ENCODE results near the gene TRPM3. TPM values are rescaled to one million over a fixed set of nuclear protein-coding genes. Genes with fewer than 3 reads are reported as not detected.

TRPM3 gene
- total RNA-seq, 1 donor from 2014 or later: 0.25 TPM

- no peak overlapping the region for H3K27ac ChIP-seq
- H3K27me3 ChIP-seq: no peaks in the 10 kb centered on the region
- H3K9me3 ChIP-seq: no peaks in the 10 kb centered on the region
- H3K4me3 ChIP-seq: no peak overlapping the region
- intact Hi-C loops (cut with DNase I): no loop called here
- no peaks in the 10 kb centered on the region for H3K4me1 ChIP-seq
- H3K36me3 ChIP-seq: no peaks in the 10 kb centered on the region
- TF ChIP-seq POLR2AphosphoS5 (IDR thresholded peaks at IDR 0.05; ENCODE audit: insufficient read depth in 1 of 2, low read depth in 1 of 2) (no peak), CTCF (IDR thresholded peaks at IDR 0.05) (no peak), POLR2A (IDR thresholded peaks at IDR 0.05) (no peak)
- DNase-seq (ENCODE audit: extremely low spot score in 2 of 2): no peak
Measured at GRCh38 chr9:70935856-70936255, 185.6 kb downstream of the TRPM3 start.

- no peaks in the 10 kb centered on the region for H3K9me3 ChIP-seq
- no peak overlapping the region for H3K27ac ChIP-seq
- DNase-seq (ENCODE audit: extremely low spot score in 2 of 2): no peak
- intact Hi-C loops (cut with DNase I): no loop called here
- H3K27me3 ChIP-seq: no peaks in the 10 kb centered on the region
- no peaks in the 10 kb centered on the region for H3K4me1 ChIP-seq
- TF ChIP-seq POLR2AphosphoS5 (IDR thresholded peaks at IDR 0.05; ENCODE audit: insufficient read depth in 1 of 2, low read depth in 1 of 2) (no peak), CTCF (IDR thresholded peaks at IDR 0.05) (no peak), POLR2A (IDR thresholded peaks at IDR 0.05) (no peak)
- H3K36me3 ChIP-seq: no peaks in the 10 kb centered on the region
- no peak overlapping the region for H3K4me3 ChIP-seq
Measured at GRCh38 chr9:70934642-70935041, 186.8 kb downstream of the TRPM3 start.

DNA sequence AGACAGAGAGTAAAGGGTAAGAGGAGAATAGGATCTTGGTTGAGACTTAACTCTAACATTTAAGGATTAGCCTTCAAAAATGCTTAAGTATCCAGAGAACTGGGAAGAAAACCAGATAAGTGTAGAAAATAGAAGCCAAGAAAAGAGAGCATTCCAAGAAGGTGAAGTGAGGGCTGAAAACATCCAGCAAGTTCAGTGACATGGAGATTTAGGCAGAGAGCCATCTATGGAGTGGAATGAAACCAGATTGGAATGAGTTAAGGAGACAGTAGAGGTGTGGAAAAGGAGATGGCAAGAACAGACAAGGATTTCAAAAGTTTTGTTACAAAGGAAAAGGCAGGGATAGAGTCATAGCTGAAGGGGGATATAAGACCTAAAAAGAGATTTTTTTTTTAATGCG is 188.1 kb downstream of the TRPM3 start:
- Histone ChIP-seq H3K4me3 (no peak overlapping the region), H3K9me3 (no peaks in the 10 kb centered on the region), H3K36me3 (no peaks in the 10 kb centered on the region), H3K27me3 (no peaks in the 10 kb centered on the region), H3K4me1 (no peaks in the 10 kb centered on the region), H3K27ac (no peak overlapping the region)
- no peak for DNase-seq (ENCODE audit: extremely low spot score in 2 of 2)
- intact Hi-C loops (cut with DNase I): no loop called here
- no peak for TF ChIP-seq POLR2A (IDR thresholded peaks at IDR 0.05)
- TF ChIP-seq POLR2AphosphoS5 (IDR thresholded peaks at IDR 0.05; ENCODE audit: insufficient read depth in 1 of 2, low read depth in 1 of 2): no peak
- no peak for TF ChIP-seq CTCF (IDR thresholded peaks at IDR 0.05)

- Histone ChIP-seq H3K4me1 (no peaks in the 10 kb centered on the region), H3K27me3 (no peaks in the 10 kb centered on the region), H3K27ac (no peak overlapping the region), H3K36me3 (no peaks in the 10 kb centered on the region), H3K9me3 (no peaks in the 10 kb centered on the region), H3K4me3 (no peak overlapping the region)
- DNase-seq (ENCODE audit: extremely low spot score in 2 of 2): no peak
- TF ChIP-seq CTCF (IDR thresholded peaks at IDR 0.05) (no peak), POLR2AphosphoS5 (IDR thresholded peaks at IDR 0.05; ENCODE audit: insufficient read depth in 1 of 2, low read depth in 1 of 2) (no peak), POLR2A (IDR thresholded peaks at IDR 0.05) (no peak)
- intact Hi-C loops (cut with DNase I): no loop called here
Measured at GRCh38 chr9:70932097-70932496, 189.3 kb downstream of the TRPM3 start.

GRCh38 chr9:70927530-70927929 is 193.9 kb downstream of the TRPM3 start:
- H3K36me3 ChIP-seq: no peaks in the 10 kb centered on the region
- H3K27ac ChIP-seq: no peak overlapping the region
- no peak for DNase-seq (ENCODE audit: extremely low spot score in 2 of 2)
- intact Hi-C loops (cut with DNase I): no loop called here
- no peak for TF ChIP-seq CTCF (IDR thresholded peaks at IDR 0.05)
- TF ChIP-seq POLR2AphosphoS5 (IDR thresholded peaks at IDR 0.05; ENCODE audit: insufficient read depth in 1 of 2, low read depth in 1 of 2): no peak
- TF ChIP-seq POLR2A (IDR thresholded peaks at IDR 0.05): no peak
- no peak overlapping the region for H3K4me3 ChIP-seq
- H3K9me3 ChIP-seq: no peaks in the 10 kb centered on the region
- no peaks in the 10 kb centered on the region for H3K4me1 ChIP-seq
- no peaks in the 10 kb centered on the region for H3K27me3 ChIP-seq

Data from vagina (tissue), 2 donors.